SK-N-SH (cell line): Measurements from ENCODE around the gene GPC5. TPM values are rescaled to one million over a fixed set of nuclear protein-coding genes. Genes with fewer than 3 reads are reported as not detected.

ENCODE experiments used
- CTCF ChIA-PET: fragments of 300-600, 350-600 bp; formaldehyde crosslinking; extraction: SDS; loops from one replicate; lab custom pipeline; 2021; lab: Yijun Ruan, JAX
- POLR2A ChIA-PET: fragments of 350-600 bp; sonication (Branson Sonifier 250); formaldehyde crosslinking; extraction: SDS; loops from one replicate; lab custom pipeline; 2020; ENCODE audit warnings: antibody characterized with exemption, inconsistent platforms; lab: Yijun Ruan, JAX
- DNase-seq: peaks from one replicate; pipeline ENCODE4 v3.0.0; 2012
- H2AFZ ChIP-seq: fragments of 200-600 bp; sonication (generic); 2 replicates; pipeline ENCODE4 v1.8.1; 2016; ENCODE audit warnings: antibody characterized with exemption, mild to moderate bottlenecking, low read depth
- H3F3A ChIP-seq: fragments of 200-600 bp; sonication (generic); replicated peaks from 2 replicates; pipeline ENCODE3; 2016; ENCODE audit warnings: antibody characterized with exemption, mild to moderate bottlenecking; ENCODE audit not compliant: insufficient read depth
- H3K27ac ChIP-seq, 2 experiments: fragments of 200-500 bp in 1 of 2; fragments of 200-600 bp in 1 of 2; sonication (Bioruptor generic) in 1 of 2; sonication (generic), shearing (Covaris generic) in 1 of 2; 2 replicates each; pipeline versions ENCODE4 v1.5.1 to v1.6.1; 2014 to 2016; ENCODE audit warnings: low read depth in 2 of 2, inconsistent platforms in 1 of 2, low read length in 1 of 2, mild to moderate bottlenecking in 1 of 2, mixed read lengths in 1 of 2
- H3K27me3 ChIP-seq: fragments of 200-600 bp; sonication (generic), shearing (Covaris generic); 2 replicates; pipeline ENCODE4 v1.6.1; 2016; ENCODE audit warnings: mixed run types; ENCODE audit not compliant: insufficient read depth
- H3K36me3 ChIP-seq, 2 experiments: fragments of 200-500 bp in 1 of 2; fragments of 200-600 bp in 1 of 2; sonication (Bioruptor generic) in 1 of 2; sonication (generic) in 1 of 2; replicated peaks in 1 of 2; 2 replicates each; pipeline versions ENCODE3 to v1.5.1; 2014 to 2016; ENCODE audit warnings: low read length in 1 of 2, mild to moderate bottlenecking in 1 of 2; ENCODE audit not compliant: insufficient read depth in 2 of 2, control insufficient read depth in 1 of 2
- H3K4me1 ChIP-seq, 2 experiments: fragments of 200-500 bp in 1 of 2; fragments of 200-600 bp in 1 of 2; sonication (Bioruptor generic) in 1 of 2; sonication (generic), shearing (Covaris generic) in 1 of 2; 2 replicates each; pipeline versions ENCODE4 v1.5.1 to v1.6.1; 2014 to 2016; ENCODE audit warnings: low read depth in 1 of 2, low read length in 1 of 2, mixed run types in 1 of 2; ENCODE audit not compliant: insufficient read depth in 2 of 2, control insufficient read depth in 1 of 2
- H3K4me2 ChIP-seq: fragments of 200-600 bp; sonication (generic), shearing (Covaris generic); 2 replicates; pipeline ENCODE4 v1.6.1; 2017; ENCODE audit warnings: mixed run types
- H3K4me3 ChIP-seq, 2 experiments: fragments of 200-500 bp in 1 of 2; fragments of 200-600 bp in 1 of 2; sonication (Bioruptor generic) in 1 of 2; sonication (generic), shearing (Covaris generic) in 1 of 2; 2 replicates each; pipeline versions ENCODE4 v1.5.1 to v1.8.1; 2014 to 2016; ENCODE audit warnings: low read depth in 2 of 2, inconsistent platforms in 1 of 2, low read length in 1 of 2, mild to moderate bottlenecking in 1 of 2, mixed read lengths in 1 of 2, moderate library complexity in 1 of 2
- H3K79me2 ChIP-seq: fragments of 200-600 bp; sonication (generic); 2 replicates; pipeline ENCODE4 v1.8.1; 2017; ENCODE audit warnings: mild to moderate bottlenecking; ENCODE audit not compliant: insufficient read depth
- H3K9ac ChIP-seq: fragments of 200-600 bp; sonication (generic); 2 replicates; pipeline ENCODE4 v1.6.1; 2017; ENCODE audit warnings: mixed run types
- H3K9me2 ChIP-seq: fragments of 200-600 bp; sonication (generic); 2 replicates; pipeline ENCODE4 v1.6.1; 2017; ENCODE audit warnings: mixed run types
- H3K9me3 ChIP-seq: fragments of 200-600 bp; sonication (generic); 2 replicates; pipeline ENCODE4 v1.6.1; 2017; ENCODE audit warnings: mixed run types, mild to moderate bottlenecking, moderate library complexity
- H4K20me1 ChIP-seq: fragments of 200-600 bp; sonication (generic); 2 replicates; pipeline ENCODE4 v1.6.1; 2017; ENCODE audit warnings: mild to moderate bottlenecking, mixed run types; ENCODE audit not compliant: insufficient read depth
- CHD2 ChIP-seq: fragments of 150-350 bp; IDR thresholded peaks from 2 replicates; pipeline ENCODE4 v1.6.1; 2018; ENCODE audit warnings: low read length; ENCODE audit not compliant: partially characterized antibody
- EP300 ChIP-seq, 2 experiments: IDR thresholded peaks; 2 replicates each; pipeline versions ENCODE4 v1.4.0 to v1.6.1; 2012; ENCODE audit warnings: borderline replicate concordance in 1 of 2, low read depth in 1 of 2, low read length in 1 of 2
- EZH2phosphoT487 ChIP-seq: fragments of 200-600 bp; sonication (generic); IDR thresholded peaks from 2 replicates; pipeline ENCODE4 v1.6.1; 2017; ENCODE audit warnings: low read depth, mixed run types, mild to moderate bottlenecking, antibody characterized with exemption, moderate library complexity, borderline replicate concordance
- FOSL2 ChIP-seq: IDR thresholded peaks from 2 replicates; pipeline ENCODE4 v1.4.0; 2012; ENCODE audit warnings: low read depth, mild to moderate bottlenecking, moderate library complexity, borderline replicate concordance
- FOXJ3 ChIP-seq: sonication (generic); formaldehyde crosslinking; IDR thresholded peaks from 2 replicates; pipeline ENCODE4 v1.5.1; 2020; ENCODE audit warnings: mild to moderate bottlenecking, missing genetic modification reagents
- GATA2 ChIP-seq: sonication (generic); formaldehyde crosslinking; IDR thresholded peaks from 2 replicates; pipeline ENCODE4 v1.5.0; 2020; ENCODE audit warnings: mild to moderate bottlenecking, missing genetic modification reagents
- MEF2A ChIP-seq: IDR thresholded peaks from 2 replicates; pipeline ENCODE4 v1.4.0; 2012; ENCODE audit warnings: low read depth, borderline replicate concordance
- NRF1 ChIP-seq: IDR thresholded peaks from 2 replicates; pipeline ENCODE4 v1.6.1; 2012; ENCODE audit warnings: low read depth, mild to moderate bottlenecking, low read length
- POLR2AphosphoS5 ChIP-seq: IDR thresholded peaks from 2 replicates; pipeline ENCODE4 v1.6.1; 2012; ENCODE audit warnings: low read depth, low read length
- RAD21 ChIP-seq: IDR thresholded peaks from 2 replicates; pipeline ENCODE4 v1.6.1; 2012; ENCODE audit warnings: mild to moderate bottlenecking, low read length
- REST ChIP-seq: IDR thresholded peaks from 2 replicates; pipeline ENCODE4 v1.6.1; 2012; ENCODE audit warnings: mild to moderate bottlenecking, low read depth, low read length, moderate library complexity
- RXRA ChIP-seq: IDR thresholded peaks from 2 replicates; pipeline ENCODE4 v1.4.0; 2012; ENCODE audit warnings: low read depth, mild to moderate bottlenecking, borderline replicate concordance
- SIN3A ChIP-seq: IDR thresholded peaks from 2 replicates; pipeline ENCODE4 v1.6.1; 2012; ENCODE audit warnings: low read depth, mild to moderate bottlenecking, low read length, moderate library complexity, borderline replicate concordance
- YY1 ChIP-seq: IDR thresholded peaks from 2 replicates; pipeline ENCODE4 v1.4.0; 2012; ENCODE audit warnings: low read depth, mild to moderate bottlenecking
- ZBTB33 ChIP-seq: IDR thresholded peaks from 2 replicates; pipeline ENCODE4 v1.4.0; 2012; ENCODE audit warnings: low read depth, borderline replicate concordance
- WGBS: methylation state at CpG from one replicate; pipeline ENCODE4 v1.1.6; 2017; ENCODE audit warnings: low lambda C conversion rate; 5-methylcytosine and 5-hydroxymethylcytosine counted together
- polyA plus RNA-seq, 3 experiments: library from polyadenylated mRNA; depleted of rRNA; stranded (reverse); fragments of >200 nt; gene quantifications; 2 replicates each; pipeline ENCODE4 v1.2.3, GENCODE V29; 2012
- TF ChIP-seq, protein P1 (sequence below): fragments of 150-350 bp; IDR thresholded peaks from 2 replicates; pipeline ENCODE4 v1.6.1; 2016; ENCODE audit warnings: mild to moderate bottlenecking, low read depth, low read length
- TF ChIP-seq, protein P2 (sequence below): IDR thresholded peaks from 2 replicates; pipeline ENCODE4 v1.4.0; 2012; ENCODE audit warnings: low read depth

The GPC5 gene
- polyA plus RNA-seq, 1 of the 3 experiments (the other 2 are of a cell fraction) = 0.03 TPM

DNA sequence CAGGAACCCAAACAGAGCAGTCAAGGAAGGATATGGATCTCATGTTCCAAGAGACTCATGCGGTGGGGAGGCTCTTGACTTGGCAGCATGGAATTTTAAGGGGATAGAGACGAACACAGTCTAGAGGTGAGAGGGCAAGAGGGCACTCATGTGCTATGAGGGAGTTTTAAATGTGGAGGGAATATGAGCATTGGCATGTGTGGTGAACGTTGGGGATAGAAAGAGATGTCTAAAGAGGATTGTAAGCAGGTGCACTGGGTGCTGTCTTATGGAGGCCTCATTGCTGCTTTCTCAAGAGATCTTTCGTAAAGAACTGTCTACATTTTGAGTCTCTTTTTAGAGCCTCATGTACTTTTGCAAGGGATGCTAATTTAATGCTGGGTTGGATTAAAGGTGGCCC lies 1227.9 kb downstream of the GPC5 start:
- no peak for DNase-seq
- no peak overlapping the region for H3K4me2 ChIP-seq
- 47% methylated on average over 4 of the region's 4 CpGs for WGBS
- H3K27me3 ChIP-seq = no peaks in the 10 kb centered on the region
- H3K9me3 ChIP-seq = no peaks in the 10 kb centered on the region
- H3F3A ChIP-seq = no peaks in the 10 kb centered on the region
- H3K9me2 ChIP-seq = no peaks in the 10 kb centered on the region
- H3K27ac ChIP-seq = no peak overlapping the region
- TF ChIP-seq ZBTB33 (no peak), GATA2 (CRISPR knock-in tag) (no peak), YY1 (no peak), MEF2A (no peak), FOXJ3 (CRISPR knock-in tag) (no peak), EZH2phosphoT487 (no peak), FOSL2 (no peak), NRF1 (no peak), RAD21 (no peak), REST (no peak), SIN3A (no peak), RXRA (no peak), POLR2AphosphoS5 (no peak), CHD2 (no peak), EP300 (IDR thresholded peaks at IDR 0.05; ENCODE audit: borderline replicate concordance in 1 of 2, low read depth in 1 of 2, low read length in 1 of 2) (no peak)
- TF ChIP-seq, protein P1, sequence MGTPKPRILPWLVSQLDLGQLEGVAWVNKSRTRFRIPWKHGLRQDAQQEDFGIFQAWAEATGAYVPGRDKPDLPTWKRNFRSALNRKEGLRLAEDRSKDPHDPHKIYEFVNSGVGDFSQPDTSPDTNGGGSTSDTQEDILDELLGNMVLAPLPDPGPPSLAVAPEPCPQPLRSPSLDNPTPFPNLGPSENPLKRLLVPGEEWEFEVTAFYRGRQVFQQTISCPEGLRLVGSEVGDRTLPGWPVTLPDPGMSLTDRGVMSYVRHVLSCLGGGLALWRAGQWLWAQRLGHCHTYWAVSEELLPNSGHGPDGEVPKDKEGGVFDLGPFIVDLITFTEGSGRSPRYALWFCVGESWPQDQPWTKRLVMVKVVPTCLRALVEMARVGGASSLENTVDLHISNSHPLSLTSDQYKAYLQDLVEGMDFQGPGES = no peak
- TF ChIP-seq, protein P2, sequence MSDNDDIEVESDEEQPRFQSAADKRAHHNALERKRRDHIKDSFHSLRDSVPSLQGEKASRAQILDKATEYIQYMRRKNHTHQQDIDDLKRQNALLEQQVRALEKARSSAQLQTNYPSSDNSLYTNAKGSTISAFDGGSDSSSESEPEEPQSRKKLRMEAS = no peak
- TF ChIP-seq, all 33 proteins: peak for 0
- no peak overlapping the region for H2AFZ ChIP-seq
- no peaks in the 10 kb centered on the region for H3K4me1 ChIP-seq
- CTCF ChIA-PET = interaction anchor here (0.9 kb wide), 1 partner anchor 99 kb away, joined by 3 read pairs; no protein-coding TSS in a partner anchor
- no peaks in the 10 kb centered on the region for H4K20me1 ChIP-seq
- H3K79me2 ChIP-seq = no peaks in the 10 kb centered on the region
- H3K4me3 ChIP-seq = no peak overlapping the region
- H3K36me3 ChIP-seq = no peaks in the 10 kb centered on the region
- POLR2A ChIA-PET = no interaction called here
- H3K9ac ChIP-seq = no peak overlapping the region
